ENCODE results near the gene COLEC12. TPM values are rescaled to one million over a fixed set of nuclear protein-coding genes. Genes with fewer than 3 reads are reported as not detected.

COLEC12 gene
- polyA plus RNA-seq, 1 donor (not counting 4 experiments of a cell fraction or from before 2014, with no cell fraction given): not detected

DNA sequence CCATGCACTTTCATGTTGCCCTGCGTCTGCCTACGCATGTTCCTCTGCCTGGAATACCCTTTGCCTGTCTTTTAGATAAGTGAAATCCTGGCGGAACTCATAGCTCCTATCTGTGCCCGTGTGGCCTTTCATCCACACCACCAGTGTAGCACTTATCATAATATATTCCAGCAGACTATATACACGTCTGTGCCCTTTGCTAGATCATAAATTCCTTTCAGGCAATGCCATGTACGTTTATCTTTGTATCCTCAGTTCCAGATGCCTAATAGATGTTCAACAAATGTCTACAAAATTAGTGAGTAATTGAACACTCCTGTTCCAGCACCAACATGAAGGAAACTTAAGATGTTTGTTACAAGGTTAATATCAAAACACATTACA lies 106.9 kb downstream of the COLEC12 start:
- H3K4me3 ChIP-seq (ENCODE audit: control insufficient read depth in 2 of 3, extremely low read depth in 1 of 3, insufficient read depth in 2 of 3, low read depth in 1 of 3, low read length in 3 of 3): no peak overlapping the region
- FAIRE-seq (no peak), DNase-seq (ENCODE audit: low read depth, low spot score) (no peak)
- H3K36me3 ChIP-seq (ENCODE audit: control insufficient read depth in 2 of 2, extremely low read depth in 1 of 2, insufficient read depth in 2 of 2, low read length in 2 of 2): no peaks in the 10 kb centered on the region
- dilution Hi-C loops (cut with MboI; ENCODE audit: extremely low pct_ligation_motif_present, low sequenced_read_pairs): no loop called here
- H3K9me3 ChIP-seq (ENCODE audit: control insufficient read depth, low read depth, low read length): no peaks in the 10 kb centered on the region
- no peaks in the 10 kb centered on the region for H3K9me1 ChIP-seq (ENCODE audit: control insufficient read depth, extremely low read depth, insufficient read depth, low read length)
- H3K27ac ChIP-seq (ENCODE audit: control insufficient read depth, insufficient read depth, low read length): no peak overlapping the region
- TF ChIP-seq EZH2 (IDR thresholded peaks at IDR 0.05; ENCODE audit: low read length): no peak
- TF ChIP-seq, protein P1, sequence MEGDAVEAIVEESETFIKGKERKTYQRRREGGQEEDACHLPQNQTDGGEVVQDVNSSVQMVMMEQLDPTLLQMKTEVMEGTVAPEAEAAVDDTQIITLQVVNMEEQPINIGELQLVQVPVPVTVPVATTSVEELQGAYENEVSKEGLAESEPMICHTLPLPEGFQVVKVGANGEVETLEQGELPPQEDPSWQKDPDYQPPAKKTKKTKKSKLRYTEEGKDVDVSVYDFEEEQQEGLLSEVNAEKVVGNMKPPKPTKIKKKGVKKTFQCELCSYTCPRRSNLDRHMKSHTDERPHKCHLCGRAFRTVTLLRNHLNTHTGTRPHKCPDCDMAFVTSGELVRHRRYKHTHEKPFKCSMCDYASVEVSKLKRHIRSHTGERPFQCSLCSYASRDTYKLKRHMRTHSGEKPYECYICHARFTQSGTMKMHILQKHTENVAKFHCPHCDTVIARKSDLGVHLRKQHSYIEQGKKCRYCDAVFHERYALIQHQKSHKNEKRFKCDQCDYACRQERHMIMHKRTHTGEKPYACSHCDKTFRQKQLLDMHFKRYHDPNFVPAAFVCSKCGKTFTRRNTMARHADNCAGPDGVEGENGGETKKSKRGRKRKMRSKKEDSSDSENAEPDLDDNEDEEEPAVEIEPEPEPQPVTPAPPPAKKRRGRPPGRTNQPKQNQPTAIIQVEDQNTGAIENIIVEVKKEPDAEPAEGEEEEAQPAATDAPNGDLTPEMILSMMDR (optimal IDR thresholded peaks at IDR 0.05 in 1 of 3, IDR thresholded peaks at IDR 0.05 in 1 of 3, conservative IDR thresholded peaks at IDR 0.05 in 1 of 3; ENCODE audit: extremely low read depth in 1 of 3, insufficient read depth in 2 of 3, low read length in 3 of 3): no peak
- H3K79me2 ChIP-seq (ENCODE audit: control insufficient read depth, insufficient read depth, low read length): no peaks in the 10 kb centered on the region
- no peak overlapping the region for H3K4me2 ChIP-seq (ENCODE audit: control insufficient read depth, extremely low read depth, insufficient read depth, low read depth, low read length)
- peaks cover 11% of the 10 kb centered on the region for H3K4me1 ChIP-seq (ENCODE audit: control insufficient read depth, extremely low read depth, insufficient read depth, low read length)
- no peak overlapping the region for H3K9ac ChIP-seq (ENCODE audit: control insufficient read depth, extremely low read depth, insufficient read depth, low read length)
- H3K27me3 ChIP-seq (ENCODE audit: control insufficient read depth, extremely low read depth, insufficient read depth, low read length): no peaks in the 10 kb centered on the region
- no peaks in the 10 kb centered on the region for H4K20me1 ChIP-seq (ENCODE audit: control insufficient read depth, extremely low read depth, insufficient read depth, low read length)
- H2AFZ ChIP-seq (ENCODE audit: control insufficient read depth, low read length): no peak overlapping the region

DNA sequence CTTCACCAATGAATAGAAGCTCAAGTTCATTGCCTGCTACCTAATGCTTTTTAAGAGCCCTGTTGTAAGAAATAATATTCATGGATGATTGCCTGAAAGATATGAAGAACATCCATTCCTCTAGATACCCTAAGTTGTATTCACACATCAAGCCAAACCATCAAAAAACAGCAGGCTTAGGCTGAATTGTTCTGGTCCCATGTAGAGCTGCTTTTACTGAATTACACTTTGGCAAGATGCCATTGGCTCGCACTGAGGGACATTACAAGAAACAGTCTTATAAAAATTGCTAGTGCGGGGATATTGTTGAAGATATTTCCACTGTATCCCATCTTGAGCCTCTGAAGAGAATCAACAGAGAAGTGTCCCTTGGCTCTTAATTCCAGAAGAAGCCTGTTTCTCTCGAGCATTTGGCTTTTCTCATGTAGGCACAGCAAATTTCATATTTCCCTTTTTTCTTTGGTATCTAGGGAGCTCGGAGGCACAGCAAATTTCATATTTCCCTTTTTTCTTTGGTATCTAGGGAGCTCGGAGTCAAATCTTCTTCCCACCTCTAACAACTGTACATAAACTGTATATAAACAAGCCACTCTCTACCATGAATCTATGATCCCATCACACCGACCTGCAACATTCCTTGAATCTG lies 107.5 kb downstream of the COLEC12 start:
- H3K27me3 ChIP-seq (ENCODE audit: control insufficient read depth, extremely low read depth, insufficient read depth, low read length): no peaks in the 10 kb centered on the region
- H3K36me3 ChIP-seq (ENCODE audit: control insufficient read depth in 2 of 2, extremely low read depth in 1 of 2, insufficient read depth in 2 of 2, low read length in 2 of 2): no peaks in the 10 kb centered on the region
- no peaks in the 10 kb centered on the region for H3K9me3 ChIP-seq (ENCODE audit: control insufficient read depth, low read depth, low read length)
- H3K79me2 ChIP-seq (ENCODE audit: control insufficient read depth, insufficient read depth, low read length): no peaks in the 10 kb centered on the region
- H3K4me1 ChIP-seq (ENCODE audit: control insufficient read depth, extremely low read depth, insufficient read depth, low read length): peaks cover 11% of the 10 kb centered on the region
- H3K4me2 ChIP-seq (ENCODE audit: control insufficient read depth, extremely low read depth, insufficient read depth, low read depth, low read length): no peak overlapping the region
- H3K9ac ChIP-seq (ENCODE audit: control insufficient read depth, extremely low read depth, insufficient read depth, low read length): no peak overlapping the region
- no peaks in the 10 kb centered on the region for H3K9me1 ChIP-seq (ENCODE audit: control insufficient read depth, extremely low read depth, insufficient read depth, low read length)
- no peak for TF ChIP-seq EZH2 (IDR thresholded peaks at IDR 0.05; ENCODE audit: low read length)
- TF ChIP-seq, protein P1 (optimal IDR thresholded peaks at IDR 0.05 in 1 of 3, IDR thresholded peaks at IDR 0.05 in 1 of 3, conservative IDR thresholded peaks at IDR 0.05 in 1 of 3; ENCODE audit: extremely low read depth in 1 of 3, insufficient read depth in 2 of 3, low read length in 3 of 3): no peak
- no peaks in the 10 kb centered on the region for H4K20me1 ChIP-seq (ENCODE audit: control insufficient read depth, extremely low read depth, insufficient read depth, low read length)
- no peak for FAIRE-seq
- no peak for DNase-seq (ENCODE audit: low read depth, low spot score)
- no peak overlapping the region for H3K4me3 ChIP-seq (ENCODE audit: control insufficient read depth in 2 of 3, extremely low read depth in 1 of 3, insufficient read depth in 2 of 3, low read depth in 1 of 3, low read length in 3 of 3)
- H2AFZ ChIP-seq (ENCODE audit: control insufficient read depth, low read length): no peak overlapping the region
- dilution Hi-C loops (cut with MboI; ENCODE audit: extremely low pct_ligation_motif_present, low sequenced_read_pairs): no loop called here
- H3K27ac ChIP-seq (ENCODE audit: control insufficient read depth, insufficient read depth, low read length): no peak overlapping the region

Data from keratinocyte (primary cell).